Peyer's patch (tissue), 4 donors: Measurements from ENCODE around the gene FBXO9.

Source experiments
- POLR2A ChIP-seq, 2 donors: fragments of 450-650 bp; IDR thresholded peaks; one replicate each; pipeline ENCODE4 v1.5.1; 2017; ENCODE audit warnings: antibody characterized with exemption in 2 of 2, mild to moderate bottlenecking in 2 of 2, moderate library complexity in 2 of 2
- TF ChIP-seq, protein P1 (sequence below), 6 experiments: fragments of 450-650 bp in 4 of 6; fragments of 200-600 bp in 2 of 6; sonication (generic) in 1 of 6; IDR thresholded peaks; one replicate each; pipeline ENCODE4 v1.5.1; 2017 to 2019; ENCODE audit warnings: antibody characterized with exemption in 6 of 6, mild to moderate bottlenecking in 3 of 6, moderate library complexity in 1 of 6

DNA sequence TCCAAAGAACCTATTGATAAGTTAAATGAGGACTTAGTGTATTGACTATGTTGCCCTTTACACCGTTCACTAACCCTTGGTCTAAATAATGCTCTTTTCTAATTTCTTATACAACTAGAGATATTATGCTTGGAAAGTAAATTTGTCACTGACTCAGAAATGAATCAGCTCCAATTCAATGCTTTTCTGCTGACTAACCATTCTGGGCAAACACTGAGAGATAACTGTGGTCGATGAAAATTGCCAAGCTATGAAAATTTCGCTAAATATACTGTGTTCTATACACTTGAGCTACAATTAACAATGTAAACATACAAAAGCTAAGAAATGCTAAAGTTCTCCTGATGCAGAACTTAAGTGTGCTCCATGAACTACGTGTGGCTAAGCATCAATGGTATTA lies 23.1 kb upstream of the FBXO9 start:
- no peak for TF ChIP-seq POLR2A (IDR thresholded peaks at IDR 0.05)
- TF ChIP-seq, protein P1, sequence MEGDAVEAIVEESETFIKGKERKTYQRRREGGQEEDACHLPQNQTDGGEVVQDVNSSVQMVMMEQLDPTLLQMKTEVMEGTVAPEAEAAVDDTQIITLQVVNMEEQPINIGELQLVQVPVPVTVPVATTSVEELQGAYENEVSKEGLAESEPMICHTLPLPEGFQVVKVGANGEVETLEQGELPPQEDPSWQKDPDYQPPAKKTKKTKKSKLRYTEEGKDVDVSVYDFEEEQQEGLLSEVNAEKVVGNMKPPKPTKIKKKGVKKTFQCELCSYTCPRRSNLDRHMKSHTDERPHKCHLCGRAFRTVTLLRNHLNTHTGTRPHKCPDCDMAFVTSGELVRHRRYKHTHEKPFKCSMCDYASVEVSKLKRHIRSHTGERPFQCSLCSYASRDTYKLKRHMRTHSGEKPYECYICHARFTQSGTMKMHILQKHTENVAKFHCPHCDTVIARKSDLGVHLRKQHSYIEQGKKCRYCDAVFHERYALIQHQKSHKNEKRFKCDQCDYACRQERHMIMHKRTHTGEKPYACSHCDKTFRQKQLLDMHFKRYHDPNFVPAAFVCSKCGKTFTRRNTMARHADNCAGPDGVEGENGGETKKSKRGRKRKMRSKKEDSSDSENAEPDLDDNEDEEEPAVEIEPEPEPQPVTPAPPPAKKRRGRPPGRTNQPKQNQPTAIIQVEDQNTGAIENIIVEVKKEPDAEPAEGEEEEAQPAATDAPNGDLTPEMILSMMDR (IDR thresholded peaks at IDR 0.05) = no peak
